GM19463 (cell line): Measurements from ENCODE around the gene MPRIP.
"Not testable (repeated sequence)": the region's sequence is repeated elsewhere in the genome, so short reads cannot be mapped to it uniquely, and the experiment has no call there.

ENCODE experiments used
- ATAC-seq: cut with Tn5 transposase; IDR thresholded peaks from one replicate; pipeline ENCODE4 v1.9.1; 2021; ENCODE audit warnings: mild to moderate bottlenecking, moderate library complexity; ENCODE audit not compliant: unreplicated experiment

MPRIP gene

DNA sequence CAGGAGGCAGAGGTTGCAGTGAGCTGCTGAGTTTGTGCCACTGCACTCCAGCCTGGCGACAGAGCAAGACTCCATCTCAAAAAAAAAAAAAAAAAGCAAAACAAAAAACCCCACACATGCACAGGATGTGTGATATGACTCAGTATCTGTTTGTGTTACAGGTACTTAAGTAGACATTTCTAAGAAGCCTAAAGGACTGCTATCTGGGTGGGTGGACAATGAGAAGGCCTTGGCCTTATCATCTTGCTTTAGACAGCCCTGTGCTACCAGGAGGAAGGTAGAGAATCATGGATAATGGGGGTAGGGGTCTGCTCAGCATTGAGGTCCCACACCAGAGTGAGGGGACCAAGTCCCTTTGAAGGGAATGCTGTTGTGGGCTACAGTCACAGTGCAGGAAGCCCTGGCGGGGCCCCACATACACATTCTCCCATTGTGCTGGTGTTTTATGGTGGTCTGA, 137.1 kb downstream of the MPRIP start:
- no peak for ATAC-seq

DNA sequence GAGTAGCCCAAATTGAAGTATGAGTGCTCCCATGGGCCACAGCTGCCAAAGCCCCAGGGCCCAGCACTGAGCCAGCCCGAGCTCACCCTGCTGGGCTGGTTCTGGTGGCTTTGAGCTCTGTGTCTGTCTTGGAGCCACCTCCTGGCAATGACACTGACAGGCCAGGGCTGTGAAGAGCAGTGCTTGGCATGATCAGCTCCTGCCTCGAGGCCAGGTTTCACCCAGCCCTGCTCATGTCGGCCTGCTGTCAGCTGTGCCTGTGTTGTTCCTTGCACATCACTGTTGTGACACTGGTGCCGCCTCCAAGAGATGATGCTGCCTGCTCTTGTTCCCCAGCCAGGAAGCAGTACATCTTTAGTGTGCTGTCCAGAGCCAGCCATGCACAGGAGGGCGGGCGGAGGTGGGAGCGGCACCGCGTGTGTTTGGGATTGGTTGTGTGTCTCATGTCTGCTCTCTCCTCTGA, 137.9 kb downstream of the MPRIP start:
- no peak for ATAC-seq

DNA sequence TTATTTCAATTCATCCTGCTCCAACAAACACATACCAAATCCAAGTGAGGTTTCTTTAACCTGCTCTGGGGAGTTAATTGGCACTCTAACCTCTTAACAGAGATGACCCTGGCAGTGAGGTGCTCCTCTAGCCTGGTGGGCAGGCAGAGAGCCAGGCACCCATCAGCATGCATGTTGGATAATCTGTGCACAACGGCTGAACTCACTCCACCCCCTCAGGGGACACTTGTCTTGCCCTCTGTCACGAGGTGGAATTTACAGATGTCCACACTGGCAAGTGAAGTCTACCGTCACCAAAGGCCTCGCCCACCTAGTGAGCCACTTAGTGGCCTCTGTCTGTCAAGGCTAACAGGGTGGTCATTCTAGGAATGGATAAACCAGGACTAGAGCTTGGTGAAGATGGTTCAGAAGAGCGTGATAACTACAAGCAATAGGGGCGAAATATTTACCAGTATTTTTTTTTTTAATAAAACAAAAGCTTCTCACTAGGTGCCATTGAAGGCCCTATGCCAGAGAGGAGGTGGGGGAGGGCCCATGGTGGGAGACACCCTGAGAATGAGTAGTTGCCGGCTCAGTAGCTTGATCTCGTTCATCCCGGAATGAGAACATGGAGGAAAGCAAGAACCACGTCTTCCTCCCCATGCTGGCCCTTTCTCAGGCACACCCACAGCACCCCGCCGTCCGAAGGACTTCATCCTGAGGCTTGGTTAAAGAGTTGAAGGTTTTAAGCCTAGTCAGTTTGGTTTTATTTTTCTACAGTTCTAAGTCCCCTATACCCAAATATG, 138.7 kb downstream of the MPRIP start:
- ATAC-seq: no peak

DNA sequence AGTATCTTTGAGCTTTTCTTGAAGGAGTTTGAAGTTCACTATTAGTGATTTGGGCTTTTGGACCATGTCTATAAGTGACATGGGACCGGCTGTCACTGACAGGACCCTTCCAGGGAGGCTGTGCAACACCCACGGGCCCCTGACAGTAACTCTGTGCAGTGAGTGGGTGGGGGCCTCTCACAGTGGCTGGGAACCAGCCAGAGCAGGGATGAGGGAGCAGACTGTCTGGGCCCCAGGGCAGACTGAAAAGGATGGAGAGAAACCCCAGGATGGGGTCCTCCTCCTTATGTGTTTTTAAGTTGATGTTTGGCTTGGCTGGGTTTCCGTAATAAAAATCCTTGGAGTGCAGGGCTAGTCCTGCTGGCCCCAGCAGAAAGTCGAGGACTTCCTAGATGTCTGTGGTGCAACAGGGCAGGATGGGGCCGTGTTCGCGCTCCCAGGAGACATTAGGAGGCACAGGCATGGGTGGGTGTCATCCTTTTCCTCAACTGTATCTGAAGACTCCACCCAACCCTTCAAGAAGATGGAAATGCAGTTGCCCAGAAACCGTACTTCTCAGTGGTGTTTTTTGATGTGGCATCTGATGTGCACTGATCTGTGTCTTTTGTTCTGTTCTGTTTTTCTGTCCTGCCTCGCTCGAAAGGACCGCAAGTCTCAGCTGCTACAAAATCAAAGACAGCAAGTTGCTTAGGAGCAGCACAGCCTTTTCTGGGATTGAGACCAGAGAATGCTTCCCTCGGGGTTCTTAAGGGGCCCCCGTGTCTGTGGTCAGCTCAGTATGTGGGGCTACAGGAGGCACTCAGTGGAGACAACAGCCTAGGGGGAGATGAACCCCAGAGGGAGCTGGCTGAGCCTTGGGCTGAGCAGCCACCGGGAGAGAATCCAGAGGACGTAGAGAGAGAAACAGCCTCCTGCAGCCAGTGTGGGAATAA, 139.7 kb downstream of the MPRIP start:
- ATAC-seq: no peak

DNA sequence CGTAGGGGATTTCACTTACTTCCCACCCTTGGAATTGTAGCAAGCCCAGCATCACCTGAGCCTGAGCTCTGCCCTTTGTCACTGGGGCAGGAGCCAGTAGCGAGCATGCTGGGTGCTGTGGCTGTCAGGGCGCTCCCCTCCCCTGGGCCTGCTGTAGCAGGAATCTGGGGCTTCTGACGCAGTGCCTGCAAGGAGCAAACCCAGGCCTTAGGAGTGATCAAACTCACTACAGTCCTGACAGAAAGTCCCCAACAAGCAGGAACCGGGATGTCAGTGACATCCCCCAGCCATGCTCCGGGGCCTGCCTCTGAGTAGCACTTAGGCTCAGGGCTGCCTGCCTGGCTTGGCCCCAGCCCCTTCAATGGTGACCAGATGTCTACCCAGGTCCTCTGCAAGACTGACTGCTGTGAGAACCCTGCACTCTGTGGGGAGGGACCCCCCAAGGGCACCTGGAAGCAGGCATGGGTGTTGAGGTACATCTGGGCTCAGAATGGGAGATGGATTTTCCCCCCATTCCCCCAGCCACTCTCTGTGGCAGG, 140.4 kb downstream of the MPRIP start:
- ATAC-seq: no peak

DNA sequence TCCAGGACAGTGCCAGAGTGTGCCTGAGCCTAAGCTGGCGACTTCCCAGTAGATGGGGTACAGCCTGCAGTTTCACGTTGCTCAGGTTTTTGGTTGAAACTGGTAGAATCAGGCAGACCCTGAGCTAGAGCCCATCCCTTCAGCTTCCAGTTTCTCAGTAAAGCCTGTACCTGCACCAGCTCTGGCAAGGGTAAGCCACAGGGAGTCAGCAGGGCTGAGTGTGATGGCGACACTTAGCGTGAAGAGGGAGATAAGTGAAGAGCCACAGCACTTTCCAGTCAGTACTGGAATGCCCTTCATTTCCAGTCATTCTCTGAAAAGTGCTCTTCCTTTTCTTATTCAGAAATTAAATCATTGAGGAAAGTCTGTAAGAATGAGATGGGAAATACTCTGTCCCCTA, 141.5 kb downstream of the MPRIP start:
- no peak for ATAC-seq

DNA sequence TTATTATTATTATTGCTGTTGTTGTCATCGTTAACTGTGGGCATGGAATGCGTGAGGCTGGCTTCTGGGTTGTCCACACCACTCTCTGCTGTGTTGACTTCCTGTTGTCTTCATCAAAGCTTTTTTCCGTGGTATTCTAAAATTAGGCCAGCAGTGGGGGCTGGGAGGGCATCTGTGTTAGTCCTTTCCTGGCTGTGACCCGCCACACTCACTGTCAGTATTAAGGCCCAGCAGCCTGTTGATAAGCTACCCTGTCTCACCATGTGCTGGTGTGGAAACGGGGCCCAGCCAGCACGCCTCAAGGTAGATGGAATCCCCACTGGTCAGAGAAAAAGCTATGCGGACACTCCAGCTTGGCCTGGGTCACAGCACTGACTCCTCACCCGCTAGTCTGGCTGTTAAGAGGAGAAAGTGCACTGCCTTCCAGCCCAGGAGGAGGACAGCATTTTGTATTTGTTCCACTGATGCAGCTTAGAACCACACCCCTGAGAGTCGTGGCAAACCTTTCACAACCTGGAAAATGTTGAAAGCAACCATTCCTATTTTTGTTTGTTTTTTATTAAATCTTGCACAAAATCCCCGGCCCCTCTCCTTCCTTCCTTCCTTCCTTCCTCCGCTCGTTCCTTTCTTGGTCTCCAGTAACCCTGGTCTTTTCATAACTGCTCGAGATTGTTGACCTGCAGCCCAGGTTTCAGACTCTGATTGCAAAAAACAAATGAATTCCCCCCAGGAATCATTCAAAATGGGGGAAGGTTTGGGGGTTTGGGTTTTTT, 142.9 kb downstream of the MPRIP start:
- not testable (repeated sequence) for ATAC-seq

DNA sequence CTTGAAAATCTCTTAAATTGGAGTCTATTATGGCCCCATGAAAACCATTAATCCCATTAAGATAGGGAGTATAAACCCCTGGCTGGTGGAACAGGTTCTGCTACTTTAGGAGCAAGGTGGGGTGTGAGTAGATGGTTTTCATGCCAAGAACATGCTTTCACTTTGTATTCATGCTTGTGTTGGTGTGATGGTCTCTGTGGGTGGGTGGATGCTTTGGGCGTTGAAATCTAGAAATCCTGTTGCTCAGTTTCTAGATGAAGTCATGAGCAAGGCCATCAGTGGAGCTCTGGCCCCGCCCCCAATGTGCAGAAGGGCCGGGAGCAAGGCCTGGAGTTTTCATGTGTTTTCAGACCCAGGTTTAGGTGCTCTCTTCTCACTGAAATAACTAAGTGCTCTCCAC, 143.8 kb downstream of the MPRIP start:
- ATAC-seq: no peak

DNA sequence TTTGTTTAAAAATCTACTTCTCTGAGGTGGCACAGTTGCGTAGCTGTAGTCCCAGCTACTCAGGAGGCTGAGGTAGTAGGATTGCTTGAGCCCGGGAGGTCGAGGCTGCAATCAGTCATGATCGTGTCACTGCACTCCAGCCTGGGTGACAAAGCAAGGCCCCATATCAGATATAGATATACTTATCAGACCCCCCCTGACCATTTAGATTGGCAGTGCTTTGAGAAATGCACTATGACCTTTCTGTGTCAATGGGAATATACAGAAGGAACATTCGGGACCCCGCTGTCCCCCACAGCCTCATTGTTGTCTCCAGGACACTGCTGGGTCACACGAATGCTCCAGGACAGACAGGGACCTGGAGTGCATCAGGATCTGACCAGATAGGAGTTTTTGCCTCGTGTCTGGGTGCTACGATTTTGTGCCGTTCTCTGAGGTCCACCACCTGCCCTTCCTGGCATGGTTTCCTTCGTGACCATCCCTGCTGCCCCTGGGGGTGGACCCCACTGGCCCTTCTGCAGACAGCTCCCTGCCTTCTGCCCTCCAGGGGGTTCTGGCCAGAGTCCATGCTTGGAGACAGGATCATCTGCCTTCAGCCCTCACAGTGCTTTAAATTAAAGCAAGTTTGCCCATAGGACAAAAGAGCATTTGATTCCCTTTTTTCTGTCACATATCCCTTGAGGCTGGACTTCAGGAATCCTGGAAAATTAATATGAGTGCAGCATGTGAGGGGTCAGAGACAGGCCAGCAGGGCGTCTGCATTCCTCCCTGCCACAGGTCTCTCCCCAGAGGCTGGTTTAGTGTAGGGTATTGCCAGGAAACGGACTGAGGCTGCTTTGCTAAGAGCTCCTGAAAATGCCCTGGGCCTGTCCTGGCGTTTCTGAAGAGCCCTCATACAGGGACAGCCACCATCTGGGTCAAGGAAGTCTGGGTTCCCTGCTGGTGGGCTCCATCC, 144.6 kb downstream of the MPRIP start:
- no peak for ATAC-seq

DNA sequence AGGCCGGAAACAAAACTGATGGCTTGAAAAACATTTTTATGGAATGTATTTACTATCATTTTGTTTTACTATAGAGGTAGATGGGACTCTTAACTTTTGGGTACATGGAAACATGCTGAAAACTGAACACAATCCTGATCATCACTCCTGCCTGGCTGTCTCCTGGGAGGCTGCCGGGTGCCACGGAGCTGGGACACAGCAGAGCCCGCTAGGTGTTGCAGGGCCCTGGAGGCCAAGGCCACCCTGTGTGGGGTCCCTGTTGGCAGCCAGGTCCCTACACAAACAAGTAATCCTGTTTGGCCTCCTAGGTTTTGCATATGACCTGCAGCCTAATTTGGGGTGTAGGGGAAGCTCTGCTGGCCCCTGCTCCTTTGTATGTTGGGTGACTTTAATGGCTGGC, 146.3 kb downstream of the MPRIP start:
- ATAC-seq: no peak

DNA sequence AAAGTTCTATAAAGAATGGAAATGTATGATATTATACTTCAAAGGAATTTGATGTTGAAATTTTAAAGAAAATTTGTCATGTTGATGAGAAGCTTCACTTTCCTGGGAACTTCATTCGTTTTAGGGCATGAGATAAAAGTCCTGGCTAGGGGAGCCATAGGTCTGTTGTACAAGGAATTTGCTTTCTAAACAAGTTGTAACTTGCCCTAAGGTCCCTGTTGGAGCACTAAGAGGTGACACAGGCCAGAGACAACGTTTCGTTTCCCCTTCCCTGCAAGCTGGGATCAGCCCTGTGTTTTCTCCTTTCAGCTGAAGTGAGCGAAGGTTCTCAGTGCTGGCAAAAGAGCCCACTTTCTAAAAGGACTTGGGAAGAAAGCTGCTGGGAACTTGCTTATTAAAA, 147.3 kb downstream of the MPRIP start:
- ATAC-seq: no peak

DNA sequence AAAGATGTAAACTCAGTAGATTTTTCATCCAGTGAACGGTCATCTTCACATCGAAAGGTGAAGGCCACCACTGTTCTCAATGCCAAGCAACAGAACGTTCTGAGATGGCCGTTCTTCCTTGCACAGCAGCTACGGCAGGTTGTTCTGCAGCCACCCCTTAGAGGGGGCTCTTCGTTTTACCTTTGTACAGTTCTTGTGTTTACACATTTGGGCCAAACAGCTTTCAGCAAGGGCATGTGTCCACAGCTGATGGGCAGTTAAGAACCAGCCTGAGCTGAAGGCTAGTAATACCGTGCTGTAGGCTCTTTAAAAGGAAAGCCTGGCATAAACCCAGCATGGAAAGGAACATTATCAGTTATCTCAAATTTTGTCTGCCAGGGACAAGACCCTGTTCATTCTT, 147.9 kb downstream of the MPRIP start:
- no peak for ATAC-seq

DNA sequence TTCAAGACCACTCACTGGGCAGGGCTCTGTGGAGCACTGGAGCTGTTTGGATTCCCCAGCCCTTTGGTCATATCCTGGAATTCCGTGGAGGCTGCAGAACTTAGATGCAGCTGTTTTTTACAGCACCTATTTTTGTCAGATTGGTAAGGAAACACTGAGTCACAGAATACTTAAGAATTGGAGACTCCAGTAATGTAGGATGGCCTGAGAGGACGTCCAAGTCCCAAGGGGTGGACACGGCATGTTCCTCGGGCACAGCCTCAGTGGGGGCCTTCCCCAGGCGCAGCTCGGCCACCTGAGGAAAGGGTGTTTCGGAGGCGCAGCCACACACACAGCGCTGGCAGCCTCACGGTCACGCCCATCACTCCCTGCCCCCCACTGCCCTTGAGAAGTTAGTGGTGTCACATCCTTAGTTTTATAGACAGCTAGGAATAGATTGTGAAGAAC, 149.1 kb downstream of the MPRIP start:
- ATAC-seq: no peak

DNA sequence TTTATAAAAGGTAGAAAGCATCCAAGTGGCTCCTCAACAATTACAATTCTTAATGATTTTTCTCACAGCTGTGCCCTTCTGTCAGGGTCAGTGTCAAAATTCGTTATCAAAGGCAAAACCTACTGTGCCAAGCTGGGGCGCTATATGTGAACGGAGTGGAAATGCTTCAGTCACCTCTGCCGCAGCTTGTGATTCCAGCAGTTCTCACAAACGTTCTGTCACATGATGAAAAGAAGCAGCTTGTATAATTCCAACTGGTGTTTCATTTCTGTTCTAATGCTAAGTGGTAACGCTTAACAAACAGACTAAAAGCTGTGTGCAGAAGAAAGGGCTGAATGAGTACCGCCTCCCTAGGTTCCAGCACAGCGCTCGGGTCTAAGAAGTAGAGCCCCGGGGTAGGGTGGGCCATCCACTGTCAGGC, 149.7 kb downstream of the MPRIP start:
- no peak for ATAC-seq

DNA sequence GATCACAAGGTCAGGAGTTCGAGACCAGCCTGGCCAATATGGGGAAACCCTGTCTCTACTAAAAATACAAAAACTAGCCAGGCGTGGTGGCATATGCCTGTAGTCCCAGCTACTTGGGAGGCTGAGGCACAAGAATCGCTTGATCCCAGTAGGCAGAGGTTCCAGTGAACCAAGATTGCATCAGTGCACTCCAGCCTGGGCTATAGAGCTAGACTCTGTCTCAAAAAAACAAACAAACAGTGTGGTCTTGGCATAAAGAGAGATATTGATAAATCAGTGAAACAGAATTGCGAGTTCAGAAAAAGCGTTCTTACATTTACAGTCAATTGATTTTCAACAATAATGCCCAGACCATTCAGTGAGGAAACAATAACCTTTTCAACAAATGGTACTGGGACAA, 153.2 kb downstream of the MPRIP start:
- ATAC-seq: not testable (repeated sequence)

DNA sequence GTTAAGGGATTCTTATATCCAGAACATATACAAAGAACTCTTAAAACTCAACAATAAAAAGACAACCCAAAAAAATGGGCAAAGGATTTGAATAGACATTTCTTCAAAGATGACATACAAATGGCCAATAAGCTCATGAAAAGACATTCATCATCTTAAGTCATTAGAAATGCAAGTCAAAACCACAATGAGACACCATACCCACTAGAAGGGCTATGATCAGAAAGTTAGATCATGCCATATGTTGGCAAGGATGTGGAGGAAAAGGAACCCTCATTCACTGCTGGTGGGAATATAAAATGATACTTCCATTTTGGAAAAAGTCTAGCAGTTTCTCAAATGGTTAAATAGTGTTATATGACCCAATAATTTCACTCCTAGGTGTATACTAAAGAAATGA, 154.5 kb downstream of the MPRIP start:
- ATAC-seq: no peak

DNA sequence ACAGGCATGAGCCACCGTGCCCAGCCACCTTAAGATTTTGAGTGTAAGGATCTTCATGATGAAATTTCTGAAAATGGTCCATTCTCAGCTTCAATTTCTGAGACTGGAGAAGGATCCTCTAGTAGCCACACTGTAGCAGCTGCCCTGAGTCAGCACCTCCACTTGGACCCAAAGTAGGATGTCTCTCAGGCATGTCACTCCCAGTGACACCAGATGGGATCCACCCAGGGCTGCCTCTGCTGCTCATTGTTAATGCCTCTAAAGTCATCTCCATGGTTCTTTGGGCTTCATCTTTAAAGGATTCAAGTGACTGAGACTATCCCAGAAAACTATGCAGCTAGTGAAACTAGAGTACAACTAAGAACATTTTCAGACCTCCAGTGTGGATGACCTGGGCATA, 156.0 kb downstream of the MPRIP start:
- ATAC-seq: no peak

DNA sequence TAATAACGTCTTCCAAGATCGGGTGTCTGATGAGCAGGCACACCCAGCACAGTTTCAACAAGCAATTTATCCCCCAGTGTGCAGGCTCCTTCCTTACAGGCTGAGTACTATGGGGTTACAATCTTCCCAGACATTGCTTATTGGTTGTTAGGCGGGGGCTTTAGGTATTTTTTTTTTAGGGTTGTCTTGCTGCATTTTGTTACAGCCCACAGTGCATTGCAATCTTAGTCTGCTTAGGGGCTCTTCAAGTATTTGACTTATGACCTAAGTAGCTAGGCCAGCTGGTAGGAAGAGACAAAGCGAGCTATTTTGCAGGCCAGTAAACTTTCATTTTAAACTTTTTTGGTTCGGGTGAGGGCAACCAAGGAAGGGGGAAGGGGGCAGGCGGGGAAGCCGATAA, 158.1 kb downstream of the MPRIP start:
- no peak for ATAC-seq

DNA sequence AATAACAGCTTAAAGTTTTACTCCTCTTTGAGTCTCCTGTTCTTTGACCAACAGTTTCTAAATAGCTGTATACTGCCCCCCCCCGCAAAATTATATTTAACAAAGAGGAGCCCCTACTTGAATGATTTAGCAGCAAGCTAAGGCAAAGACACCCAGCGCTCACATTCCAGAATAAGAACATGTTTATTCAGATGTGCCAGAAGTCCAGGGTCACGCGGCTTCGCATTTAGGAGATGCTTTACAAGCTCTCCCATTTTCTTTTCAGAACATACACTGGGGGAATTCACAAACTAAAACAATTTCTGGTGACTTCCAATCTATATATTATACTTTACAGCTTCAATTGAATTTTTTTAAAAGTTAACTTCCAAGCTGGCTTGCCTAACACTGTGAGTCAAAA, 158.6 kb downstream of the MPRIP start:
- no peak for ATAC-seq

DNA sequence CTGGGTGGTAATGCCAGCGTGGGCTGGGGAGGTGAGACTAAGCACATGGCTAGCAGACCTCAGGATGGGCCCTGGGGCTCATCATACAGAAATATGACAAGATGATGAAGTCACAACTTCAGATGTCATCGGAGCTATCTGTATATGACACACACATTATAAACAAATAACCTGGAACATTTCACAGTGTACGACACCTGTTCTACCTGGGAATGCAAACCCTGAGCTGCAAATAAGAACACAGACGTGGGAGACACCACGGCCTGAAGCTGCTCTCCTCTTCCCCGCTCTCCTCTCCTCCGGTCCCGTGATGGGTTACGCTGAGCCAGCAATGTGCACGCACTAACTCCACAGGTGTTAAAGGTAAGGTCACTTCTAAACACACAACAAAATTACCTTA, 159.0 kb downstream of the MPRIP start:
- ATAC-seq: no peak
